Activated CD4-positive, alpha-beta T cell treated with anti-CD3 and anti-CD28 coated beads, Interleukin-2, amount 50 U/mL, for 1 hour (primary cell): ENCODE measurements around the gene PACS2.
"Not testable (repeated sequence)": the region's sequence is repeated elsewhere in the genome, so short reads cannot be mapped to it uniquely, and the experiment has no call there.

Experiments
- DNase-seq: peaks from one replicate; pipeline ENCODE4 v3.0.0-alpha.2; 2020

The PACS2 gene

GRCh38 chr14:105354541-105354940, 40.0 kb downstream of the PACS2 start:
- no peak for DNase-seq

- DNase-seq, result no peak
Observed at GRCh38 chr14:105355049-105355575, 40.6 kb downstream of the PACS2 start.

- no peak for DNase-seq
Observed at GRCh38 chr14:105355850-105356604, 41.5 kb downstream of the PACS2 start.

- DNase-seq, result no peak
Observed at GRCh38 chr14:105356927-105357326, 42.4 kb downstream of the PACS2 start.

GRCh38 chr14:105357626-105358025, 43.1 kb downstream of the PACS2 start:
- DNase-seq, result no peak

- DNase-seq, result no peak
Observed at GRCh38 chr14:105358140-105358846, 43.7 kb downstream of the PACS2 start.

- no peak for DNase-seq
Observed at GRCh38 chr14:105358943-105359342, 44.4 kb downstream of the PACS2 start.

- not testable (repeated sequence) for DNase-seq
Observed at GRCh38 chr14:105361412-105361811, 46.9 kb downstream of the PACS2 start.

GRCh38 chr14:105363847-105364708, 49.5 kb downstream of the PACS2 start:
- DNase-seq, result peak; percentile 45

- DNase-seq, result no peak
Observed at GRCh38 chr14:105365101-105365500, 50.6 kb downstream of the PACS2 start.

- no peak for DNase-seq
Observed at GRCh38 chr14:105365681-105366080, 51.1 kb downstream of the PACS2 start.

GRCh38 chr14:105366386-105367074, 52.0 kb downstream of the PACS2 start:
- no peak for DNase-seq

- no peak for DNase-seq
Observed at GRCh38 chr14:105367116-105368031, 52.8 kb downstream of the PACS2 start.

- DNase-seq, result no peak
Observed at GRCh38 chr14:105368032-105368417, 53.5 kb downstream of the PACS2 start.

- no peak for DNase-seq
Observed at GRCh38 chr14:105368426-105368825, 53.9 kb downstream of the PACS2 start.

GRCh38 chr14:105368910-105369652, 54.5 kb downstream of the PACS2 start:
- DNase-seq, result no peak

- no peak for DNase-seq
Observed at GRCh38 chr14:105369653-105370040, 55.1 kb downstream of the PACS2 start.

- no peak for DNase-seq
Observed at GRCh38 chr14:105374389-105374788, 59.8 kb downstream of the PACS2 start.

- DNase-seq, result no peak
Observed at GRCh38 chr14:105375635-105376057, 61.1 kb downstream of the PACS2 start.
